DMS53 treated with DMSO at 0.1 percent for 48 hours (cell line): Measurements from ENCODE around the gene FAXDC2.
A peak's percentile ranks its signal among the peaks of the same experiment; 100 is the strongest.
"Not testable (repeated sequence)": the region's sequence is repeated elsewhere in the genome, so short reads cannot be mapped to it uniquely, and the experiment has no call there.

Source experiments
- DNase-seq: peaks from one replicate; lab custom pipeline; 2025; ENCODE audit not compliant: unreplicated experiment; lab: John Stamatoyannopoulos, UW

The FAXDC2 gene

GRCh38 chr5:154830596-154830995 lies 19.8 kb downstream of the FAXDC2 start:
- no peak for DNase-seq

GRCh38 chr5:154830219-154830595 lies 20.2 kb downstream of the FAXDC2 start:
- DNase-seq = peak; percentile 91

- peak; percentile 91 for DNase-seq
Observed at GRCh38 chr5:154829589-154830218, 20.7 kb downstream of the FAXDC2 start.

- peak; percentile 84 for DNase-seq
Observed at GRCh38 chr5:154829181-154829588, 21.2 kb downstream of the FAXDC2 start.

GRCh38 chr5:154824070-154824469 lies 26.3 kb downstream of the FAXDC2 start:
- no peak for DNase-seq

GRCh38 chr5:154823605-154824004 lies 26.8 kb downstream of the FAXDC2 start:
- no peak for DNase-seq

- not testable (repeated sequence) for DNase-seq
Observed at GRCh38 chr5:154822896-154823295, 27.5 kb downstream of the FAXDC2 start.

- no peak for DNase-seq
Observed at GRCh38 chr5:154820383-154820782, 30.0 kb downstream of the FAXDC2 start.

- no peak for DNase-seq
Observed at GRCh38 chr5:154819546-154819945, 30.9 kb downstream of the FAXDC2 start.

- no peak for DNase-seq
Observed at GRCh38 chr5:154818471-154819116, 31.8 kb downstream of the FAXDC2 start.

- DNase-seq = no peak
Observed at GRCh38 chr5:154817815-154818214, 32.6 kb downstream of the FAXDC2 start.

GRCh38 chr5:154816891-154817492 lies 33.4 kb downstream of the FAXDC2 start:
- no peak for DNase-seq

GRCh38 chr5:154815684-154816247 lies 34.6 kb downstream of the FAXDC2 start:
- DNase-seq = no peak

- no peak for DNase-seq
Observed at GRCh38 chr5:154815025-154815424, 35.4 kb downstream of the FAXDC2 start.

- no peak for DNase-seq
Observed at GRCh38 chr5:154813736-154814135, 36.7 kb downstream of the FAXDC2 start.

- DNase-seq = no peak
Observed at GRCh38 chr5:154813158-154813557, 37.2 kb downstream of the FAXDC2 start.

GRCh38 chr5:154811653-154812465 lies 38.5 kb downstream of the FAXDC2 start:
- peak; percentile 37 for DNase-seq

- DNase-seq = no peak
Observed at GRCh38 chr5:154811239-154811638, 39.2 kb downstream of the FAXDC2 start.

- DNase-seq = no peak
Observed at GRCh38 chr5:154806176-154806575, 44.2 kb downstream of the FAXDC2 start.

- no peak for DNase-seq
Observed at GRCh38 chr5:154802050-154802449, 48.4 kb downstream of the FAXDC2 start.

GRCh38 chr5:154801083-154801482 lies 49.3 kb downstream of the FAXDC2 start:
- DNase-seq = no peak
